Ovary (tissue), 3 donors: ENCODE results near the gene LRP10.

Source experiments
- CTCF ChIP-seq, 3 donors: fragments of 450-650 bp in 2 of 3; fragments of 200-600 bp in 1 of 3; IDR thresholded peaks; one replicate each; pipeline versions ENCODE4 v1.5.1 to v1.8.0; 2016 to 2022; ENCODE audit warnings: antibody characterized with exemption in 3 of 3, mild to moderate bottlenecking in 1 of 3
- EP300 ChIP-seq: sonication (generic); formaldehyde crosslinking; IDR thresholded peaks from one replicate; pipeline ENCODE4 v1.6.1; 2017; ENCODE audit warnings: antibody characterized with exemption
- POLR2A ChIP-seq: fragments of 450-650 bp; IDR thresholded peaks from one replicate; pipeline ENCODE4 v1.6.1; 2017; ENCODE audit warnings: antibody characterized with exemption, mild to moderate bottlenecking, moderate library complexity
- donor health status: DM: no; HTN: no; CAD: no.

GRCh38 chr14:22884076-22884737, 12.7 kb downstream of the LRP10 start:
- TF ChIP-seq CTCF (IDR thresholded peaks at IDR 0.05) (no peak), POLR2A (no peak), EP300 (no peak)
